HepG2 (cell line): ENCODE data around the gene ZNF391. TPM values are rescaled to one million over a fixed set of nuclear protein-coding genes. Genes with fewer than 3 reads are reported as not detected.

Experiments used
- GZF1 ChIP-seq: sonication (generic); formaldehyde crosslinking; IDR thresholded peaks from 2 replicates; pipeline ENCODE4 v1.5.1; 2020; ENCODE audit warnings: mild to moderate bottlenecking, missing genetic modification reagents
- HDAC2 ChIP-seq: sonication (generic); formaldehyde crosslinking; IDR thresholded peaks from 2 replicates; pipeline ENCODE4 v1.4.0; 2020; ENCODE audit warnings: missing genetic modification reagents
- MTA1 ChIP-seq: sonication (generic); formaldehyde crosslinking; IDR thresholded peaks from 2 replicates; pipeline ENCODE4 v1.4.0; 2020; ENCODE audit warnings: missing genetic modification reagents, mild to moderate bottlenecking, borderline replicate concordance
- ZBTB20 ChIP-seq: sonication (generic); formaldehyde crosslinking; IDR thresholded peaks from 2 replicates; pipeline ENCODE4 v1.8.1; 2023; ENCODE audit warnings: missing genetic modification reagents, low read depth, mild to moderate bottlenecking, borderline replicate concordance
- ZNF367 ChIP-seq: sonication (generic); formaldehyde crosslinking; IDR thresholded peaks from 2 replicates; pipeline ENCODE4 v1.4.0; 2020; ENCODE audit warnings: missing genetic modification reagents, borderline replicate concordance
- polyA plus RNA-seq, 8 experiments: library from polyadenylated mRNA; depleted of rRNA in 3 of 8; stranded (reverse) in 7 of 8; unstranded in 1 of 8; fragments of >200 nt; fragmentation: Illumina TruSeq in 4 of 8; extraction: Trizol in 4 of 8; gene quantifications; 2 replicates each; pipeline versions ENCODE4 v1.2.1 to v1.2.3, GENCODE V29; 2011 to 2016; ENCODE audit warnings: low read depth in 4 of 8, missing spikeins in 1 of 8, mixed read lengths in 1 of 8; ENCODE audit not compliant: insufficient read depth in 1 of 8
- total RNA-seq, 5 experiments: library from RNA; depleted of rRNA; stranded (reverse); fragments of >200 nt; fragmentation: Illumina TruSeq; extraction: Trizol; gene quantifications; 2 replicates each; pipeline ENCODE4 v1.2.3, GENCODE V29; 2016; ENCODE audit warnings: low read depth in 1 of 5
- TF ChIP-seq, protein P1 (sequence below): sonication (generic); formaldehyde crosslinking; IDR thresholded peaks from 2 replicates; pipeline ENCODE4 v1.4.0; 2020; ENCODE audit warnings: low read depth, missing genetic modification reagents
- TF ChIP-seq, protein P2 (sequence below): sonication (generic); formaldehyde crosslinking; IDR thresholded peaks from 2 replicates; pipeline ENCODE4 v1.5.0; 2020; ENCODE audit warnings: missing genetic modification reagents
- TF ChIP-seq, protein P3 (sequence below): sonication (generic); formaldehyde crosslinking; IDR thresholded peaks from 2 replicates; pipeline ENCODE4 v1.8.0; 2022; ENCODE audit warnings: missing genetic modification reagents, mild to moderate bottlenecking, inconsistent platforms, borderline replicate concordance

ZNF391 gene
- total and polyA plus RNA-seq, 2 of the 13 experiments (the other 11 are each of a cell fraction or from before 2014, with no cell fraction given), result 0.78 to 1.7 TPM

DNA sequence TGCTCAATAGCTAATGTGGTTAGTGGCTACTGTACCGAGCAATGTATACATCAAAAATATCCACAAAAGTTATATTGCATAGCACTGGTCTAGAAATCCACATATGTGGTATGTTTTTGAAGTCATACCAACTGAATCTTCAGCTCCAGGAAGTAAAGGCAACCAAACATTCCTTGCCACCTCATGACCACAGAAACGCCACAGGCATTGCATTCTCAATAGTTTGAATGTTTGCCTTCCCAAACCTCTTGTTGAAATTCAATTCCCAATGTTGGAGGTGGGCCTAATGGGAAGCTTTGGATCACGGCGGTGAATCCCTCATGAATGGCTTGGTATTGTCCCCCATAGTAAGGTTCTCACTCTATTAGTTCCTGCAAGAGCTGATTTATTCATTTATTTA lies 18.2 kb upstream of the ZNF391 start (continued):
- TF ChIP-seq, protein P1, sequence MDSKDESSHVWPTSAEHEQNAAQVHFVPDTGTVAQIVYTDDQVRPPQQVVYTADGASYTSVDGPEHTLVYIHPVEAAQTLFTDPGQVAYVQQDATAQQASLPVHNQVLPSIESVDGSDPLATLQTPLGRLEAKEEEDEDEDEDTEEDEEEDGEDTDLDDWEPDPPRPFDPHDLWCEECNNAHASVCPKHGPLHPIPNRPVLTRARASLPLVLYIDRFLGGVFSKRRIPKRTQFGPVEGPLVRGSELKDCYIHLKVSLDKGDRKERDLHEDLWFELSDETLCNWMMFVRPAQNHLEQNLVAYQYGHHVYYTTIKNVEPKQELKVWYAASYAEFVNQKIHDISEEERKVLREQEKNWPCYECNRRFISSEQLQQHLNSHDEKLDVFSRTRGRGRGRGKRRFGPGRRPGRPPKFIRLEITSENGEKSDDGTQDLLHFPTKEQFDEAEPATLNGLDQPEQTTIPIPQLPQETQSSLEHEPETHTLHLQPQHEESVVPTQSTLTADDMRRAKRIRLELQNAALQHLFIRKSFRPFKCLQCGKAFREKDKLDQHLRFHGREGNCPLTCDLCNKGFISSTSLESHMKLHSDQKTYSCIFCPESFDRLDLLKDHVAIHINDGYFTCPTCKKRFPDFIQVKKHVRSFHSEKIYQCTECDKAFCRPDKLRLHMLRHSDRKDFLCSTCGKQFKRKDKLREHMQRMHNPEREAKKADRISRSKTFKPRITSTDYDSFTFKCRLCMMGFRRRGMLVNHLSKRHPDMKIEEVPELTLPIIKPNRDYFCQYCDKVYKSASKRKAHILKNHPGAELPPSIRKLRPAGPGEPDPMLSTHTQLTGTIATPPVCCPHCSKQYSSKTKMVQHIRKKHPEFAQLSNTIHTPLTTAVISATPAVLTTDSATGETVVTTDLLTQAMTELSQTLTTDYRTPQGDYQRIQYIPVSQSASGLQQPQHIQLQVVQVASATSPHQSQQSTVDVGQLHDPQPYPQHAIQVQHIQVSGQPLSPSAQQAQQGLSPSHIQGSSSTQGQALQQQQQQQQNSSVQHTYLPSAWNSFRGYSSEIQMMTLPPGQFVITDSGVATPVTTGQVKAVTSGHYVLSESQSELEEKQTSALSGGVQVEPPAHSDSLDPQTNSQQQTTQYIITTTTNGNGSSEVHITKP (CRISPR knock-in tag), result no peak
- TF ChIP-seq MTA1 (CRISPR knock-in tag) (no peak), HDAC2 (CRISPR knock-in tag) (no peak), ZNF367 (CRISPR knock-in tag) (no peak), GZF1 (CRISPR knock-in tag) (no peak), ZBTB20 (no peak)
- TF ChIP-seq, protein P2, sequence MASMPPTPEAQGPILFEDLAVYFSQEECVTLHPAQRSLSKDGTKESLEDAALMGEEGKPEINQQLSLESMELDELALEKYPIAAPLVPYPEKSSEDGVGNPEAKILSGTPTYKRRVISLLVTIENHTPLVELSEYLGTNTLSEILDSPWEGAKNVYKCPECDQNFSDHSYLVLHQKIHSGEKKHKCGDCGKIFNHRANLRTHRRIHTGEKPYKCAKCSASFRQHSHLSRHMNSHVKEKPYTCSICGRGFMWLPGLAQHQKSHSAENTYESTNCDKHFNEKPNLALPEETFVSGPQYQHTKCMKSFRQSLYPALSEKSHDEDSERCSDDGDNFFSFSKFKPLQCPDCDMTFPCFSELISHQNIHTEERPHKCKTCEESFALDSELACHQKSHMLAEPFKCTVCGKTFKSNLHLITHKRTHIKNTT (CRISPR knock-in tag), result no peak
- TF ChIP-seq, protein P3, sequence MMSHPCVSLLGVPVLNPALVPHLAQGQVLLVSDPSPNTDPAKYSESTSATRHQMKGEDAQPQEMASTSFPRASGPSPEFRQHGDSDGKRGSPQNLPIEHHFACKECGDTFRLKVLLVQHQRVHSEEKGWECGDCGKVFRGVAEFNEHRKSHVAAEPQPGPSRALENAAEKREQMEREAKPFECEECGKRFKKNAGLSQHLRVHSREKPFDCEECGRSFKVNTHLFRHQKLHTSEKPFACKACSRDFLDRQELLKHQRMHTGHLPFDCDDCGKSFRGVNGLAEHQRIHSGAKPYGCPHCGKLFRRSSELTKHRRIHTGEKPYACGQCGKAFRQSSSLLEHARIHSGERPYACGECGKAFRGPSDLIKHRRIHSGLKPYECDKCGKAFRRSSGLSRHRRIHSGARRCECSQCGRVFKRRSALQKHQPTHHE (CRISPR knock-in tag), result no peak
